ENCODE data around the gene RSF1. TPM values are rescaled to one million over a fixed set of nuclear protein-coding genes. Genes with fewer than 3 reads are reported as not detected.

Gene RSF1
- total and polyA plus RNA-seq, 5 donors from 2014 or later: 26.7 to 107 (median 33.0) TPM

GRCh38 chr11:77705876-77706579, 114.5 kb downstream of the RSF1 start:
- no peak overlapping the region for H3K4me3 ChIP-seq (ENCODE audit: low read depth, low read length)
- no peaks in the 10 kb centered on the region for H3K27me3 ChIP-seq (ENCODE audit: control insufficient read depth, insufficient read depth, low read length)
- no peaks in the 10 kb centered on the region for H3K9me3 ChIP-seq (ENCODE audit: control insufficient read depth in 2 of 2, low read length in 2 of 2)
- H3K27me3 Mint-ChIP-seq: no peaks in the 10 kb centered on the region
- H3K27ac ChIP-seq (ENCODE audit: insufficient read depth, low read length, poor library complexity, severe bottlenecking): no peak overlapping the region
- H3K4me1 ChIP-seq (ENCODE audit: control insufficient read depth, insufficient read depth, low read length, poor library complexity, severe bottlenecking): no peaks in the 10 kb centered on the region
- H3K36me3 Mint-ChIP-seq: peaks cover 19% of the 10 kb centered on the region
- peaks cover 31 to 51% (median 40%) of the 10 kb centered on the region in 4 donors for H3K4me1 Mint-ChIP-seq
- H3K36me3 ChIP-seq (ENCODE audit: control insufficient read depth, insufficient read depth, low read length): peaks cover 23% of the 10 kb centered on the region
- no peak overlapping the region for H3K27ac Mint-ChIP-seq
- DNase-seq (no peak), ATAC-seq (ENCODE audit: low read depth in 2 of 2) (no peak)
- H3K4me3 Mint-ChIP-seq: no peak overlapping the region
- H3K9me3 Mint-ChIP-seq: no peaks in the 10 kb centered on the region

GRCh38 chr11:77705195-77705875, 115.2 kb downstream of the RSF1 start:
- H3K27ac Mint-ChIP-seq: peak overlapping the region in 2 of 3 donors; percentile 33 to 43
- no peak overlapping the region for H3K27ac ChIP-seq (ENCODE audit: insufficient read depth, low read length, poor library complexity, severe bottlenecking)
- peak in 1 of 3 donors; percentile 35 for DNase-seq
- H3K4me1 ChIP-seq (ENCODE audit: control insufficient read depth, insufficient read depth, low read length, poor library complexity, severe bottlenecking): no peaks in the 10 kb centered on the region
- peaks cover 24% of the 10 kb centered on the region for H3K36me3 ChIP-seq (ENCODE audit: control insufficient read depth, insufficient read depth, low read length)
- H3K4me1 Mint-ChIP-seq: peaks cover 31 to 49% (median 40%) of the 10 kb centered on the region in 4 donors
- H3K4me3 ChIP-seq (ENCODE audit: low read depth, low read length): no peak overlapping the region
- H3K9me3 Mint-ChIP-seq: no peaks in the 10 kb centered on the region
- H3K27me3 Mint-ChIP-seq: no peaks in the 10 kb centered on the region
- no peak overlapping the region for H3K4me3 Mint-ChIP-seq
- peaks cover 24% of the 10 kb centered on the region for H3K36me3 Mint-ChIP-seq
- no peaks in the 10 kb centered on the region for H3K9me3 ChIP-seq (ENCODE audit: control insufficient read depth in 2 of 2, low read length in 2 of 2)
- no peaks in the 10 kb centered on the region for H3K27me3 ChIP-seq (ENCODE audit: control insufficient read depth, insufficient read depth, low read length)
- ATAC-seq (ENCODE audit: low read depth in 2 of 2): peak in 1 of 2 donors; percentile 31

DNA sequence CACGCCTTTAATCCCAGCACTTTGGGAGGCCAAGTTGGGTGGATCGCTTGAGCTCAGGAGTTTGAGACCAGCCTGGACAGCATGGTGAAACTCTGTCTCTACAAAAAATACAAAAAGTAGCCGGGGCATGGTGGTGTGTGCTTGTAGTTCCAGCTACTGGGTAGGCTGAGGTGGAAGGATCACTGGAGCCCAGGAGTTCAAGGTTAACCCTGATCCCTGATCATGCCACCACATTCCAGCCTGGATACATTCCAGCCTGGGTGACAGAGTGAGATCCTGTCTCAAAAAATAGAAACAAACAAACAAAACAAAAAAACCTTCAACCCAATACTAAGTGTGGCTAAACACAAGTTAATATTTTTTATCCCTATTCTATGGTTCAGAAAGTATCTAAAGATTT, 116.5 kb downstream of the RSF1 start:
- Histone ChIP-seq H3K4me1 (ENCODE audit: control insufficient read depth, insufficient read depth, low read length, poor library complexity, severe bottlenecking) (no peaks in the 10 kb centered on the region), H3K9me3 (ENCODE audit: control insufficient read depth in 2 of 2, low read length in 2 of 2) (no peaks in the 10 kb centered on the region), H3K36me3 (ENCODE audit: control insufficient read depth, insufficient read depth, low read length) (peaks cover 31% of the 10 kb centered on the region), H3K27me3 (ENCODE audit: control insufficient read depth, insufficient read depth, low read length) (no peaks in the 10 kb centered on the region), H3K4me3 (ENCODE audit: low read depth, low read length) (no peak overlapping the region), H3K27ac (ENCODE audit: insufficient read depth, low read length, poor library complexity, severe bottlenecking) (no peak overlapping the region)
- no peaks in the 10 kb centered on the region for H3K27me3 Mint-ChIP-seq
- H3K27ac Mint-ChIP-seq: no peak overlapping the region
- no peak overlapping the region for H3K4me3 Mint-ChIP-seq
- H3K36me3 Mint-ChIP-seq: peaks cover 24% of the 10 kb centered on the region
- ATAC-seq (ENCODE audit: low read depth in 2 of 2) (no peak), DNase-seq (no peak)
- H3K9me3 Mint-ChIP-seq: no peaks in the 10 kb centered on the region
- peaks cover 28 to 44% (median 38%) of the 10 kb centered on the region in 4 donors for H3K4me1 Mint-ChIP-seq

DNA sequence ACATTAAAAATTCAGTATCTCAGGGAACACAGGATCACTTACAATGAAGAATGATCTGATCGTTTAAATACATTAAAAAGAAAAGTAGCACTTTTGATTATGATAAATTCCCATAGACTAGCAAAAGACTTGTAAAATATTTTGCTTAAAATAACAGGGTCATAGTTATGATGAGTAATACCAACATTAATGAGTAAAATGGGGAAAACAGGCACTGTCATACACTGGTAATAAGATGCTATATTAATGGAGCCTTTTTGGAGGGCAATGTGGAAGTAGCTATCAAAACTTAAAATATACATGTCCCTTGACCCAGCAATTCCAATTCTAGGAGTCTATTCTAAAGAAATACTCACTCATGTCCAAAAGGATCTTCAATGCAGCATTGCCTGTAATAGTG, 121.1 kb downstream of the RSF1 start:
- no peak for ATAC-seq (ENCODE audit: low read depth in 2 of 2)
- peaks cover 46% of the 10 kb centered on the region for H3K36me3 Mint-ChIP-seq

GRCh38 chr11:77698896-77699295, 121.6 kb downstream of the RSF1 start:
- peaks cover 67% of the 10 kb centered on the region for H3K36me3 ChIP-seq (ENCODE audit: control insufficient read depth, insufficient read depth, low read length)
- Mint-ChIP-seq H3K36me3 (peaks cover 43% of the 10 kb centered on the region), H3K4me3 (no peak overlapping the region), H3K4me1 (peaks cover 4 to 19% (median 8%) of the 10 kb centered on the region in 4 donors), H3K9me3 (no peaks in the 10 kb centered on the region), H3K27ac (no peak overlapping the region), H3K27me3 (no peaks in the 10 kb centered on the region)
- DNase-seq (no peak), ATAC-seq (ENCODE audit: low read depth in 2 of 2) (no peak)
- no peaks in the 10 kb centered on the region for H3K9me3 ChIP-seq (ENCODE audit: control insufficient read depth in 2 of 2, low read length in 2 of 2)
- no peaks in the 10 kb centered on the region for H3K27me3 ChIP-seq (ENCODE audit: control insufficient read depth, insufficient read depth, low read length)
- no peak overlapping the region for H3K27ac ChIP-seq (ENCODE audit: insufficient read depth, low read length, poor library complexity, severe bottlenecking)
- H3K4me3 ChIP-seq (ENCODE audit: low read depth, low read length): no peak overlapping the region
- H3K4me1 ChIP-seq (ENCODE audit: control insufficient read depth, insufficient read depth, low read length, poor library complexity, severe bottlenecking): no peaks in the 10 kb centered on the region

More for the DNA sequence above, 121.1 kb downstream of the RSF1 start:
- DNase-seq: no peak
- H3K4me3 Mint-ChIP-seq: no peak overlapping the region
- Histone ChIP-seq H3K4me1 (ENCODE audit: control insufficient read depth, insufficient read depth, low read length, poor library complexity, severe bottlenecking) (no peaks in the 10 kb centered on the region), H3K4me3 (ENCODE audit: low read depth, low read length) (no peak overlapping the region), H3K27ac (ENCODE audit: insufficient read depth, low read length, poor library complexity, severe bottlenecking) (no peak overlapping the region), H3K36me3 (ENCODE audit: control insufficient read depth, insufficient read depth, low read length) (peaks cover 65% of the 10 kb centered on the region), H3K27me3 (ENCODE audit: control insufficient read depth, insufficient read depth, low read length) (no peaks in the 10 kb centered on the region), H3K9me3 (ENCODE audit: control insufficient read depth in 2 of 2, low read length in 2 of 2) (no peaks in the 10 kb centered on the region)
- H3K27ac Mint-ChIP-seq: no peak overlapping the region
- H3K9me3 Mint-ChIP-seq: no peaks in the 10 kb centered on the region
- H3K27me3 Mint-ChIP-seq: no peaks in the 10 kb centered on the region
- peaks cover 4 to 19% (median 8%) of the 10 kb centered on the region in 4 donors for H3K4me1 Mint-ChIP-seq

DNA sequence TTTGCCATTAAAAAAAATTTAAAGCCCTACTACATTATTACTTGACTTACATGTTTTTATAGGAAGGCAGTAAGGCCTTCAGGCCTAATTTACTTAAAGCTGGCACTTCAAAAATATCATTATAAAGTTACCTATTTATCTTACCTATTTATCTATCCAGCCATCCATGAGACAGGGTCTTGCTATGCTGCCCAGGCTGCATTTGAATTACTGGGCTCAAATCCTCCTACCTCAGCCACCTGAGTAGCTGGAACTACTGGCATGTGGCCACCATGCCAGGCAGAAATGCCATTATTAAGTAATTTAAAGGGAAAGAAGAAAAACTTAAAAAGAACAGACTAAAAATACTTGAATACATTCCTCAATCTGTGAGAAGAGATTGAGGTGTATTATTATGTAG, 122.7 kb downstream of the RSF1 start:
- Histone ChIP-seq H3K4me3 (ENCODE audit: low read depth, low read length) (no peak overlapping the region), H3K9me3 (ENCODE audit: control insufficient read depth in 2 of 2, low read length in 2 of 2) (no peaks in the 10 kb centered on the region), H3K27ac (ENCODE audit: insufficient read depth, low read length, poor library complexity, severe bottlenecking) (no peak overlapping the region), H3K36me3 (ENCODE audit: control insufficient read depth, insufficient read depth, low read length) (peaks cover 67% of the 10 kb centered on the region), H3K4me1 (ENCODE audit: control insufficient read depth, insufficient read depth, low read length, poor library complexity, severe bottlenecking) (no peaks in the 10 kb centered on the region), H3K27me3 (ENCODE audit: control insufficient read depth, insufficient read depth, low read length) (no peaks in the 10 kb centered on the region)
- Mint-ChIP-seq H3K36me3 (peaks cover 47% of the 10 kb centered on the region), H3K9me3 (no peaks in the 10 kb centered on the region), H3K4me3 (no peak overlapping the region), H3K27me3 (no peaks in the 10 kb centered on the region), H3K27ac (no peak overlapping the region), H3K4me1 (peaks cover 4 to 22% (median 8%) of the 10 kb centered on the region in 4 donors)
- no peak for DNase-seq
- no peak for ATAC-seq (ENCODE audit: low read depth in 2 of 2)

GRCh38 chr11:77695417-77695816, 125.1 kb downstream of the RSF1 start:
- no peak overlapping the region for H3K4me3 ChIP-seq (ENCODE audit: low read depth, low read length)
- Mint-ChIP-seq H3K9me3 (no peaks in the 10 kb centered on the region), H3K4me1 (peaks cover 0 to 20% (median under 1%) of the 10 kb centered on the region in 4 donors), H3K27ac (no peak overlapping the region), H3K4me3 (no peak overlapping the region), H3K27me3 (no peaks in the 10 kb centered on the region), H3K36me3 (peaks cover 41% of the 10 kb centered on the region)
- peaks cover 67% of the 10 kb centered on the region for H3K36me3 ChIP-seq (ENCODE audit: control insufficient read depth, insufficient read depth, low read length)
- no peaks in the 10 kb centered on the region for H3K9me3 ChIP-seq (ENCODE audit: control insufficient read depth in 2 of 2, low read length in 2 of 2)
- ATAC-seq (ENCODE audit: low read depth in 2 of 2) (no peak), DNase-seq (no peak)
- no peak overlapping the region for H3K27ac ChIP-seq (ENCODE audit: insufficient read depth, low read length, poor library complexity, severe bottlenecking)
- H3K4me1 ChIP-seq (ENCODE audit: control insufficient read depth, insufficient read depth, low read length, poor library complexity, severe bottlenecking): no peaks in the 10 kb centered on the region
- H3K27me3 ChIP-seq (ENCODE audit: control insufficient read depth, insufficient read depth, low read length): no peaks in the 10 kb centered on the region
